Measurements from ENCODE around the gene HSP90AB1. TPM values are rescaled to one million over a fixed set of nuclear protein-coding genes. Genes with fewer than 3 reads are reported as not detected.

Gene HSP90AB1
- total RNA-seq, 2 experiments from 2014 or later, result 2,120 to 2,263 TPM

- Mint-ChIP-seq H3K27me3 (no peaks in the 10 kb centered on the region), H3K4me1 (peaks cover 45% of the 10 kb centered on the region), H3K27ac (peak within 1 kb of the TSS; percentile 71), H3K4me3 (peak within 1 kb of the TSS; percentile 83), H3K36me3 (ENCODE audit: low read depth) (peaks cover 9% of the 10 kb centered on the region), H3K9me3 (ENCODE audit: low read depth) (no peaks in the 10 kb centered on the region)
- ChIA-PET CTCF (interaction anchor here (0.6 to 1.8 kb wide), 13 partner anchors 14 to 289 kb away, joined by 3 to 10 read pairs (median 5); partner anchors contain the start of genes AARS2 and HSP90AB1), POLR2A (interaction anchor here (0.6 to 3.2 kb wide), 5 partner anchors 10 to 594 kb away, joined by 3 to 55 read pairs (median 3); partner anchors contain the start of genes GTPBP2, HSP90AB1 and SLC35B2)
- ATAC-seq (peak; percentile 73), DNase-seq (peak; percentile 93)
- intact Hi-C loops (cut with DNase I, micrococcal nuclease), result loop anchor here (1.0 to 2.0 kb wide), 12 partner anchors 14 to 452 kb away; partner anchors contain the start of genes NFKBIE (in 2 of the 2), AARS2 (in 1 of the 2), CDC5L (in 1 of the 2) and MRPL14 (in 1 of the 2)
Measured at GRCh38 chr6:44223319-44224028, 23.4 kb upstream of the HSP90AB1 start, which contains the start of gene SLC29A1. Gene SLC29A1, plus strand, starts transcription at chr6:44223595. Its CDS starts 3,719 bp downstream, at chr6:44227314.

GRCh38 chr6:44224029-44224964 lies 22.6 kb upstream of the HSP90AB1 start:
- POLR2A ChIA-PET, result interaction anchor here (0.7 to 3.2 kb wide), 10 partner anchors 11 to 595 kb away, joined by 3 to 55 read pairs (median 4); partner anchors contain the start of genes AARS2, GTPBP2, HSP90AB1 and SLC35B2
- DNase-seq, result peak; percentile 58
- Mint-ChIP-seq H3K36me3 (ENCODE audit: low read depth) (peaks cover 15% of the 10 kb centered on the region), H3K9me3 (ENCODE audit: low read depth) (no peaks in the 10 kb centered on the region), H3K27ac (peak overlapping the region; percentile 12), H3K4me1 (peaks cover 40% of the 10 kb centered on the region), H3K4me3 (peak overlapping the region; percentile 83), H3K27me3 (no peaks in the 10 kb centered on the region)
- intact Hi-C loops (cut with DNase I, micrococcal nuclease), result loop anchor here in 1 of 2 experiments (1.0 to 2.0 kb wide), 3 partner anchors 13 to 51 kb away; partner anchors contain the start of gene NFKBIE
- CTCF ChIA-PET, result interaction anchor here (0.5 to 1.8 kb wide), 21 partner anchors 9 to 1026 kb away, joined by 3 to 15 read pairs (median 4); partner anchors contain the start of genes AARS2, HSP90AB1 and SLC35B2
- peak; percentile 54 for ATAC-seq

- H3K27me3 Mint-ChIP-seq, result no peaks in the 10 kb centered on the region
- H3K36me3 Mint-ChIP-seq (ENCODE audit: low read depth), result peaks cover 17% of the 10 kb centered on the region
- ChIA-PET CTCF (interaction anchor here (0.5 to 1.8 kb wide), 18 partner anchors 8 to 1027 kb away, joined by 3 to 15 read pairs (median 4); partner anchors contain the start of genes AARS2, HSP90AB1 and SLC35B2), POLR2A (interaction anchor here (0.9 to 3.2 kb wide), 7 partner anchors 13 to 88 kb away, joined by 3 to 55 read pairs (median 5); partner anchors contain the start of genes AARS2, HSP90AB1 and SLC35B2)
- H3K4me3 Mint-ChIP-seq, result peak overlapping the region; percentile 83
- intact Hi-C loops (cut with DNase I, micrococcal nuclease), result loop anchor here in 1 of 2 experiments (1.0 to 2.0 kb wide), 3 partner anchors 12 to 52 kb away; partner anchors contain the start of gene NFKBIE
- no peak for ATAC-seq
- no peaks in the 10 kb centered on the region for H3K9me3 Mint-ChIP-seq (ENCODE audit: low read depth)
- peaks cover 37% of the 10 kb centered on the region for H3K4me1 Mint-ChIP-seq
- DNase-seq, result no peak
- H3K27ac Mint-ChIP-seq, result no peak overlapping the region
Measured at GRCh38 chr6:44224965-44225305, 22.0 kb upstream of the HSP90AB1 start.

GRCh38 chr6:44225579-44226325 lies 21.1 kb upstream of the HSP90AB1 start:
- ChIA-PET CTCF (interaction anchor here (1.2 to 1.8 kb wide), 2 partner anchors 9 to 12 kb away, joined by 3 to 15 read pairs; no protein-coding TSS in a partner anchor), POLR2A (no interaction called here)
- Mint-ChIP-seq H3K4me3 (peak overlapping the region; percentile 46), H3K36me3 (ENCODE audit: low read depth) (peaks cover 23% of the 10 kb centered on the region), H3K9me3 (ENCODE audit: low read depth) (no peaks in the 10 kb centered on the region), H3K27me3 (no peaks in the 10 kb centered on the region), H3K27ac (no peak overlapping the region), H3K4me1 (peaks cover 35% of the 10 kb centered on the region)
- intact Hi-C loops (cut with DNase I, micrococcal nuclease), result loop anchor here in 1 of 2 experiments (2.0 kb wide), 2 partner anchors 39 to 53 kb away; partner anchors contain the start of gene NFKBIE
- DNase-seq, result no peak
- ATAC-seq, result no peak

DNA sequence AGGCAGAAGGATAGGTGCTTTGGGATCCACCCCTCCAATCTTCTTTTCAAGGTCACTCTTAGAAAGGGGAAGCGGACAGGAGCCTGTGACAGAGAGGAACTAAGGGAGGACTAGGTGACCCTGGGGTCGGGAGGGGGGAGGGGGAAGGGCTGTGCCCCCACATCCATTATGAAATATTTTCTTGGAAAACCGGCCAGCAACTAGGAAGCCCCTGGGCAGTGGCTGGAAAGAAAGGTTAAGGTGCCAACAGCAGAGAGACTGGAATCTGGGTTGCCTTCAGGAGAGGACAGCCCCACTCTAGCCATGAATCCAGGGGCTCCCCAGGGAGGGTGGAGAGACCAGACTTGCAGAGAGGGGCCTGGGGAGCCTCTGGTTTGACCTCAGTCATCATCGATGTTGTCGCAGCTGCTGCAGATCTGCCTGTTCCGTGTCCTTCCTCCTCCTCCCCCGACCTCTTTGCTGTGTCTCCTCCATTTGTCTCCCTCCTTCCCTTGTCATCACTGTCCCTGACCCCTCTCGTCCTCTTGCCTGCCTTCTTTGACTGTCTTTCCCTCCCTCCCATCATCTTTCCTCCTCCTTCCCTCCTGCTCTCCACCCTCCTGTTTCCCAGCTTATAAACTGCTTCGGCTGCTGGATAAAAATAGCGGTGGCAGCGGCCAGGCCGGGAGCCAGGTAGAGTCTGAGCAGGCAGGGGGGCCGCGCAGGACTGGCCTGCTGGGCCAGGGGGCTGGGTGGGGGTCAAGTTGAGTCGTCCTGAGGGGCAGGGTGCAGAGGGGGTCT lies 20.3 kb upstream of the HSP90AB1 start:
- intact Hi-C loops (cut with DNase I, micrococcal nuclease), result no loop called here
- H3K4me1 Mint-ChIP-seq, result peaks cover 30% of the 10 kb centered on the region
- H3K27me3 Mint-ChIP-seq, result no peaks in the 10 kb centered on the region
- no peak for DNase-seq
- peaks cover 31% of the 10 kb centered on the region for H3K36me3 Mint-ChIP-seq (ENCODE audit: low read depth)
- no peaks in the 10 kb centered on the region for H3K9me3 Mint-ChIP-seq (ENCODE audit: low read depth)
- POLR2A ChIA-PET, result no interaction called here
- CTCF ChIA-PET, result interaction anchor here (0.6 to 0.9 kb wide), 2 partner anchors 9 to 79 kb away, joined by 3 read pairs; no protein-coding TSS in a partner anchor
- no peak overlapping the region for H3K4me3 Mint-ChIP-seq
- ATAC-seq, result no peak
- H3K27ac Mint-ChIP-seq, result no peak overlapping the region

GRCh38 chr6:44227148-44227793 lies 19.6 kb upstream of the HSP90AB1 start:
- DNase-seq, result no peak
- Mint-ChIP-seq H3K27ac (no peak overlapping the region), H3K9me3 (ENCODE audit: low read depth) (no peaks in the 10 kb centered on the region), H3K27me3 (no peaks in the 10 kb centered on the region), H3K4me1 (peaks cover 24% of the 10 kb centered on the region), H3K36me3 (ENCODE audit: low read depth) (peaks cover 35% of the 10 kb centered on the region), H3K4me3 (no peak overlapping the region)
- ATAC-seq, result no peak
- intact Hi-C loops (cut with DNase I, micrococcal nuclease), result no loop called here
- CTCF ChIA-PET, result interaction anchor here (0.6 to 0.9 kb wide), 2 partner anchors 9 to 78 kb away, joined by 3 read pairs; no protein-coding TSS in a partner anchor
- POLR2A ChIA-PET, result no interaction called here

DNA sequence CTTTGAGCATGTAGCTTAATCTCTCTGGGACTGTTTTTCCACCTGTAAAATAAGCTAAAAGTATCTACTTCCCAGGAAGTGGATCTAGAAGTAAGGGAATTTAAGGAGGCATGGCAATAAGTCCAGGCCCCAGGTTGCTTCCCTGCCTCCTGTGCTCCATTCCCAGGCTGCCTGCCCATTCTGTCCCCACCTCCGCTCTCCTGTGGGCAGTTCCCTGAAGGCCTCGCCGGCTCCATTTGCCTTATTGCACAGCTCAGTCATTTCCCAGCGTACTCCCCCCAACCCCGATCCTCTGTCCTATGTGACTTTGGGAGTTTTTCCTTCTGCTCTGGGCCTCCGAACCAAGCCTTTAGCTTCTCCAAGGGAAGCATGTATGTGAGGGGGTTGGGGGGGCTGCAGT lies 18.9 kb upstream of the HSP90AB1 start:
- H3K27me3 Mint-ChIP-seq, result no peaks in the 10 kb centered on the region
- ChIA-PET POLR2A (interaction anchor here (0.6 to 0.9 kb wide), 3 partner anchors 15 to 79 kb away, joined by 3 to 4 read pairs (median 3); partner anchors contain the start of gene HSP90AB1), CTCF (interaction anchor here (0.7 kb wide), 1 partner anchor 744 kb away, joined by 4 read pairs; no protein-coding TSS in a partner anchor)
- no peak for DNase-seq
- no peak for ATAC-seq
- H3K4me3 Mint-ChIP-seq, result no peak overlapping the region
- H3K9me3 Mint-ChIP-seq (ENCODE audit: low read depth), result no peaks in the 10 kb centered on the region
- H3K4me1 Mint-ChIP-seq, result peaks cover 16% of the 10 kb centered on the region
- intact Hi-C loops (cut with DNase I, micrococcal nuclease), result no loop called here
- peaks cover 40% of the 10 kb centered on the region for H3K36me3 Mint-ChIP-seq (ENCODE audit: low read depth)
- no peak overlapping the region for H3K27ac Mint-ChIP-seq

DNA sequence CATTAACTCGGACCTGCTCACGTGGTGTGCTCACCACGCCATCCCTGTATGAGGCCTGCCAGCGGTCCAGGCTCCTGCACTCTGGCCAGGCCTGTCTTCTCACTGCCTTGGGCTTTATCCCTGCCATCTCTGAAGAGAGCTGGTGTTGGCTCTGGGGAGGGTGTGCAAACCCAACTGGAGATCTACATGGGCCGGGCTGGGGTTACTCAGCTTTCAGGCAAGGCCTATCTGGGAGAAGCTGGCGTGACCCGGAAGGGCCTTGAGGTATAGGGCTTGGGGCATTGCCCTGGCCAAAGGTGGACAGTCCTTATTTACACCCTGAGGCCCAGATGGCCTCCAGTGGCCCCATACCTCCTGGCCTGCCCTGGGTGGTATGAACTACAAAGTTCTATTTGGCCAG lies 18.5 kb upstream of the HSP90AB1 start:
- intact Hi-C loops (cut with DNase I, micrococcal nuclease), result no loop called here
- Mint-ChIP-seq H3K36me3 (ENCODE audit: low read depth) (peaks cover 41% of the 10 kb centered on the region), H3K4me3 (no peak overlapping the region), H3K27me3 (no peaks in the 10 kb centered on the region), H3K9me3 (ENCODE audit: low read depth) (no peaks in the 10 kb centered on the region), H3K27ac (no peak overlapping the region), H3K4me1 (peaks cover 15% of the 10 kb centered on the region)
- ChIA-PET POLR2A (interaction anchor here (0.6 to 0.9 kb wide), 3 partner anchors 16 to 79 kb away, joined by 3 to 4 read pairs (median 3); partner anchors contain the start of gene HSP90AB1), CTCF (interaction anchor here (0.7 kb wide), 1 partner anchor 744 kb away, joined by 4 read pairs; no protein-coding TSS in a partner anchor)
- DNase-seq (no peak), ATAC-seq (no peak)

GRCh38 chr6:44228836-44229235 lies 18.1 kb upstream of the HSP90AB1 start:
- ChIA-PET POLR2A (interaction anchor here (0.9 kb wide), 1 partner anchor 18 kb away, joined by 4 read pairs; the partner anchor contains the start of gene HSP90AB1), CTCF (no interaction called here)
- DNase-seq, result no peak
- H3K9me3 Mint-ChIP-seq (ENCODE audit: low read depth), result no peaks in the 10 kb centered on the region
- no peak overlapping the region for H3K27ac Mint-ChIP-seq
- peaks cover 45% of the 10 kb centered on the region for H3K36me3 Mint-ChIP-seq (ENCODE audit: low read depth)
- intact Hi-C loops (cut with DNase I, micrococcal nuclease), result no loop called here
- no peaks in the 10 kb centered on the region for H3K27me3 Mint-ChIP-seq
- ATAC-seq, result no peak
- H3K4me3 Mint-ChIP-seq, result no peak overlapping the region
- peaks cover 15% of the 10 kb centered on the region for H3K4me1 Mint-ChIP-seq
